Measurements from ENCODE around the gene SYT12.

The SYT12 gene

DNA sequence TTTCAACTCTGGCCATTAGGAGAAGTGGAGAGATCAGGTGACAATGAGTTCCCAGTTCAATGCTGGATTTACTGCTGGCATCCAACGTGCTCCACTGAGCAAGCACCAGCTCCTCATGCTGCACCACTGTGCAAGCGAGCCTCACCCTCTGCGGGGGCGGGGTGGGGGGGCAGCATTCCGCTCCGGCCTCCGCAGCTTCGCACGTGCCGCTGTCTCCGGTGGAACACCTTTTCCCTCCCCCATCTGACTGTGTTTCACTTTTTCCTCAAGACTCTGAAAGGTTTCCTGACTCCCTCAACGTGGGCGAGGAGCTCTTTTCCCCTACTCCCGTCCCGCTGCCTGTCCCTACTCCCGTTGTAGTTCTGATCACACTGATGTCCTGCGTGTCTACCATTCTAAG, 32.9 kb downstream of the SYT12 start:
- DNase-seq (ENCODE audit: low read depth) = peak; percentile 35
- TF ChIP-seq, protein P1, sequence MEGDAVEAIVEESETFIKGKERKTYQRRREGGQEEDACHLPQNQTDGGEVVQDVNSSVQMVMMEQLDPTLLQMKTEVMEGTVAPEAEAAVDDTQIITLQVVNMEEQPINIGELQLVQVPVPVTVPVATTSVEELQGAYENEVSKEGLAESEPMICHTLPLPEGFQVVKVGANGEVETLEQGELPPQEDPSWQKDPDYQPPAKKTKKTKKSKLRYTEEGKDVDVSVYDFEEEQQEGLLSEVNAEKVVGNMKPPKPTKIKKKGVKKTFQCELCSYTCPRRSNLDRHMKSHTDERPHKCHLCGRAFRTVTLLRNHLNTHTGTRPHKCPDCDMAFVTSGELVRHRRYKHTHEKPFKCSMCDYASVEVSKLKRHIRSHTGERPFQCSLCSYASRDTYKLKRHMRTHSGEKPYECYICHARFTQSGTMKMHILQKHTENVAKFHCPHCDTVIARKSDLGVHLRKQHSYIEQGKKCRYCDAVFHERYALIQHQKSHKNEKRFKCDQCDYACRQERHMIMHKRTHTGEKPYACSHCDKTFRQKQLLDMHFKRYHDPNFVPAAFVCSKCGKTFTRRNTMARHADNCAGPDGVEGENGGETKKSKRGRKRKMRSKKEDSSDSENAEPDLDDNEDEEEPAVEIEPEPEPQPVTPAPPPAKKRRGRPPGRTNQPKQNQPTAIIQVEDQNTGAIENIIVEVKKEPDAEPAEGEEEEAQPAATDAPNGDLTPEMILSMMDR (conservative IDR thresholded peaks at IDR 0.05; ENCODE audit: low read depth, low read length) = no peak
- H3K4me3 ChIP-seq (ENCODE audit: low read depth, low read length) = peak overlapping the region; percentile 72

DNA sequence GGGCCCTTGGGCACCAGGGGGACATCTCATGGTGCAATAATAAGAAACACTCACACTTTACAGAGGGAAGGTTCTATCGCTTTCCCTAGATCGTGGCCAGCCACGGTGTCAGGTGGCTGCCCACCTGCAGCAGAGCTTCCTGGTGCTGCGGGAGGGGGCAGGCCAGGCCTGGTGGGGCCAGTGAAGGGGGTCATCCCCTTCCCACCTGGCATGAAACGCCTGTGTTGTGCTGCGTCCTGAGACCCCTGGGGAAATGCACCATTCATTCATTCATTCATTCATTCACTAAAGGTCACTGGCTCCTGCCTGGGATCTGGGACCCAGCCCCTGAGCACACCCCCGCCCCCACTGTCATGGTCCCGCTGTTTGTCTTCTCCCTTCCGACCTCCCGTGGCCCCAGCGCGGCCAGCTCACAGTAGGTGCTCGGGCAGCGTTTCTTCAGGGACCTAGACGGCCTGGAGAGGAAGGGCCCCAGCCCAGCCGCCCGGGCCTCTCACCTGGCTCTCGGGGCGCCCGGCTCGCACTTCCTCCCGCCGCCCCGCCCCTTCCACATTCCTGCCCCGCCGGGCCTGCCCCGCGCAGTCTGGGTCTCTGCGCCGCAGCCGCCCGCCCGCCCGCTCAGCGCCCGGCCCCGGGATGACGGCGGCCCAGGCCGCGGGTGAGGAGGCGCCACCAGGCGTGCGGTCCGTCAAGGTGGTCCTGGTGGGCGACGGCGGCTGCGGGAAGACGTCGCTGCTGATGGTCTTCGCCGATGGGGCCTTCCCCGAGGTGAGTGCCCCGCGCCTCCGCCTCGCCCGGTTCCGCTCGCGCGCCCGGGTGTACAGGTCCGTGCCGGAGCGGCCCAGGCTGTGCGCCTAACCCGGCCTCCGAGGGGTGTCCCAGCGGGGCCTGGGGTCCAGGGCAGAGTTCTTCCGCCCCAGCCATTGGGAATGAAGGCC, 33.6 kb downstream of the SYT12 start, which contains the start of gene RHOD:
TSS of gene RHOD (plus strand) at position 581 of the 938 bp plus-strand sequence. CDS start at position 637, 56 bp downstream.
- peak; percentile 31 for DNase-seq (ENCODE audit: low read depth)
- H3K4me3 ChIP-seq (ENCODE audit: low read depth, low read length) = peak within 1 kb of the TSS; percentile 72
- TF ChIP-seq, protein P1 (conservative IDR thresholded peaks at IDR 0.05; ENCODE audit: low read depth, low read length) = no peak

DNA sequence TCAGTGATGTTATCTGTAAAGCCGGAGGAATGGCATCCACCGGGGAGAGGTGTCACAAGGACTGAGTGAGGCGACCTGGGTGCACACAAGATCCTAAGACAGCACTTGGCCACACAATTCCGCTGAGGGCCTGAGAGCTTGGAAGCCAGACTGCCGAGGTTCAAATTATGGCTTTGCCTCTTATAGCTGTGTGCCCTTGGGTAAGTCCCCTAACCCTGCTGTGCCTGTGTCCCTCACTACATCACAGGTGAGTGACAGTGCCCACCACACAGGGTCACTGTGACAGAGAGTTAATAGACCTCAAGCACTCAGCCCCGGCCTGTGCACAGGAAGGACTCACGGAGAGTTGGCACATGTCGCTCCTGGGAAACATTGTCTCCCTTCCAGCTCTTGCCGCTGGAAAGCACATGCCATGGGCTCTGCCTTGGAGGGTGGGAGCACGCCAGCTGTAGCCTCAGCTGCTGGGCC, 34.3 kb downstream of the SYT12 start:
- TF ChIP-seq, protein P1 (conservative IDR thresholded peaks at IDR 0.05; ENCODE audit: low read depth, low read length) = no peak

DNA sequence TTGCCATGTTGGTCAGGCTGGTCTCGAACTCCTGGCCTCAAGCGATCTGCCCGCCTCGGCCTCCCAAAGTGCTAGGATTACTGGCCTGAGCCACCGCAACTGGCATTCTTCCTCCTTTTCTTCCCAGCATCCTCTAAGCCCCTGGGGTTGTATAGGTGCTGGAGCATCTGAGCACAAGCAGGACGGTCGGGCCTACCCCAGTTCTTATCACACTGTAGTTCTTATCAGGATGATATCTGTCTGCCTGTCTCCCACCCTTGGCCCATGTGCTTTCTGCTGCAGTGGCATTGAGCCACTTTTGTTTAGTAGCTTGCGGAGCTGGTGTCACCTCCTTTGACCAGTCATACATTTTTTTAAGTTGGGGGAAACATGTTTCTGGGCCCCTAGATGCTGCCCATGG, 35.6 kb downstream of the SYT12 start:
- TF ChIP-seq, protein P1 (conservative IDR thresholded peaks at IDR 0.05; ENCODE audit: low read depth, low read length) = no peak
- H3K4me3 ChIP-seq (ENCODE audit: low read depth, low read length) = no peak overlapping the region
- DNase-seq (ENCODE audit: low read depth) = no peak

More for the DNA sequence above, 34.3 kb downstream of the SYT12 start:
- H3K4me3 ChIP-seq (ENCODE audit: low read depth, low read length) = peak overlapping the region; percentile 72
- peak; percentile 24 for DNase-seq (ENCODE audit: low read depth)

DNA sequence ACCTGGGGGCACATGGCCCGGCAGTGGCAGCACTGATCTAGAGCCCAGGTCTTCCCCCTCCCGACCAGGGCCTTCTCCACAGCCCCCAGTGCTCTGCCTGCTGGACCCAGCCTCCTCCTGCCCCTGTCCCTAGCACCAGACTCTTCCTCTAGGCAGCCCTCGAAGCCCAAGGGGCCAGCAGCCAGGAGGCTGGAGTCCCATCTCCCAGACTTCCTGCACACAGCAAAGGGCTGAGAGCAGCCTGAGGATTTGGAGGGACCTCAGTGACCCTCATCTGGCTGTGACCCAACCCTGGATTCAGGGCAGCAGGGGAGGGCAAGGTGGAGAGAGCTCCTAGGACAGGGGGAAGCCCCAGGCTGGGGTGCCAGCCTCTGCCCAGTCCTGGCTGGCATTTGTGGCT, 36.7 kb downstream of the SYT12 start:
- no peak overlapping the region for H3K4me3 ChIP-seq (ENCODE audit: low read depth, low read length)
- no peak for DNase-seq (ENCODE audit: low read depth)
- TF ChIP-seq, protein P1 (conservative IDR thresholded peaks at IDR 0.05; ENCODE audit: low read depth, low read length) = no peak

DNA sequence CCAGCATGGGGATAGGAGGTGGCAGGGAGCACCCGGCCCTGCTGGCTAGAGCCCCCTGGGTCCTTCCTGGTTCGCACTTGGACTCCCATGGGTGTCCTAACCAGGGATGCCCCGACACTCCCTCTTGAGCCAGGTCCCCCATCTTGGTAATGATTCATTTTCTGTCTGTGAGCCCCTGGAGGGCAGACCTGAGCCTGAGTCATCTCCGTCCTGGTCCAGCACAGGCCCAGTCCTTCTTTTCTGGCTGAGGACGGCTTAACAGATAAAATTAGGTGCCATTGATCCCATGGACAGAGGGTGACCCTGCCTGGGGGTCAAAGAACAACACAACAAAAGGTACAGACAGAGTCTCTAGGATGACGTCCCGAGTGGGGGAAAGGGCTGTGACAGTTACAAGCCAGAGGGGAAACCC, 37.2 kb downstream of the SYT12 start:
- TF ChIP-seq, protein P1 (conservative IDR thresholded peaks at IDR 0.05; ENCODE audit: low read depth, low read length) = peak; percentile 32
- peak; percentile 57 for DNase-seq (ENCODE audit: low read depth)
- no peak overlapping the region for H3K4me3 ChIP-seq (ENCODE audit: low read depth, low read length)

All from choroid plexus epithelial cell (primary cell).